GM19025 (cell line): ENCODE data around the gene LARP1.

ENCODE experiments used
- ATAC-seq: cut with Tn5 transposase; IDR thresholded peaks from one replicate; pipeline ENCODE4 v1.9.1; 2021; ENCODE audit warnings: mild to moderate bottlenecking, low read depth, moderate library complexity; ENCODE audit not compliant: unreplicated experiment

The LARP1 gene

GRCh38 chr5:154786414-154786813, 31.2 kb downstream of the LARP1 start:
- no peak for ATAC-seq

- no peak for ATAC-seq
Measured at GRCh38 chr5:154788212-154788611, 33.0 kb downstream of the LARP1 start.

GRCh38 chr5:154791535-154791934, 36.4 kb downstream of the LARP1 start:
- ATAC-seq = peak; percentile 63

- no peak for ATAC-seq
Measured at GRCh38 chr5:154793599-154794524, 38.7 kb downstream of the LARP1 start.

- ATAC-seq = no peak
Measured at GRCh38 chr5:154794525-154795234, 39.5 kb downstream of the LARP1 start.

- ATAC-seq = no peak
Measured at GRCh38 chr5:154795235-154795596, 40.0 kb downstream of the LARP1 start.

- no peak for ATAC-seq
Measured at GRCh38 chr5:154797762-154798161, 42.6 kb downstream of the LARP1 start.

- ATAC-seq = no peak
Measured at GRCh38 chr5:154800582-154800981, 45.4 kb downstream of the LARP1 start.

- ATAC-seq = no peak
Measured at GRCh38 chr5:154801083-154801482, 45.9 kb downstream of the LARP1 start.

- no peak for ATAC-seq
Measured at GRCh38 chr5:154802050-154802449, 46.9 kb downstream of the LARP1 start.

- ATAC-seq = no peak
Measured at GRCh38 chr5:154806176-154806575, 51.0 kb downstream of the LARP1 start.

- no peak for ATAC-seq
Measured at GRCh38 chr5:154811239-154811638, 56.1 kb downstream of the LARP1 start.

GRCh38 chr5:154811653-154812465, 56.7 kb downstream of the LARP1 start:
- no peak for ATAC-seq

- ATAC-seq = no peak
Measured at GRCh38 chr5:154813158-154813557, 58.0 kb downstream of the LARP1 start.

GRCh38 chr5:154813736-154814135, 58.6 kb downstream of the LARP1 start:
- ATAC-seq = no peak

GRCh38 chr5:154815025-154815424, 59.8 kb downstream of the LARP1 start:
- ATAC-seq = no peak

- ATAC-seq = no peak
Measured at GRCh38 chr5:154815684-154816247, 60.6 kb downstream of the LARP1 start.

- no peak for ATAC-seq
Measured at GRCh38 chr5:154816891-154817492, 61.8 kb downstream of the LARP1 start.

- no peak for ATAC-seq
Measured at GRCh38 chr5:154817815-154818214, 62.6 kb downstream of the LARP1 start.

GRCh38 chr5:154818471-154819116, 63.4 kb downstream of the LARP1 start:
- ATAC-seq = no peak
